HUES64 (cell line): ENCODE results near the gene RWDD1.

Source experiments
- H3K27ac ChIP-seq: 2 replicates; pipeline ENCODE4 v1.7.0; 2013; ENCODE audit warnings: low read depth, low read length, inconsistent platforms
- H3K27me3 ChIP-seq: 2 replicates; pipeline ENCODE4 v1.6.1; 2013; ENCODE audit warnings: mild to moderate bottlenecking, low read length; ENCODE audit not compliant: insufficient read depth
- H3K36me3 ChIP-seq: 2 replicates; pipeline ENCODE4 v1.6.1; 2013; ENCODE audit warnings: mild to moderate bottlenecking, low read length; ENCODE audit not compliant: insufficient read depth
- H3K4me1 ChIP-seq: 2 replicates; pipeline ENCODE4 v1.6.1; 2013; ENCODE audit warnings: mild to moderate bottlenecking, low read length, moderate library complexity; ENCODE audit not compliant: insufficient read depth
- H3K4me3 ChIP-seq: 2 replicates; pipeline ENCODE4 v1.5.1; 2013; ENCODE audit warnings: mild to moderate bottlenecking, low read length, moderate library complexity
- H3K9ac ChIP-seq: 2 replicates; pipeline ENCODE4 v1.6.1; 2013; ENCODE audit warnings: mild to moderate bottlenecking, low read depth, low read length
- H3K9me3 ChIP-seq: 2 replicates; pipeline ENCODE4 v1.6.1; 2013; ENCODE audit warnings: low read depth, low read length; ENCODE audit not compliant: insufficient read depth
- WGBS: fragments of 150-250, 120-280 bp; methylation state at CpG from one replicate; pipeline ENCODE4 v1.1.7; 2013; ENCODE audit warnings: missing lambda C conversion rate; 5-methylcytosine and 5-hydroxymethylcytosine counted together

The RWDD1 gene

GRCh38 chr6:116536216-116536621 lies 35.1 kb upstream of the RWDD1 start:
- Histone ChIP-seq H3K27me3 (no peaks in the 10 kb centered on the region), H3K4me1 (peaks cover 10% of the 10 kb centered on the region), H3K36me3 (no peaks in the 10 kb centered on the region), H3K9me3 (no peaks in the 10 kb centered on the region), H3K9ac (no peak overlapping the region), H3K27ac (no peak overlapping the region), H3K4me3 (no peak overlapping the region)
- WGBS, result 8% methylated on average over 4 of the region's 4 CpGs

- no peaks in the 10 kb centered on the region for H3K4me1 ChIP-seq
- no peak overlapping the region for H3K9ac ChIP-seq
- H3K27ac ChIP-seq, result no peak overlapping the region
- no peaks in the 10 kb centered on the region for H3K27me3 ChIP-seq
- H3K36me3 ChIP-seq, result no peaks in the 10 kb centered on the region
- H3K4me3 ChIP-seq, result no peak overlapping the region
- H3K9me3 ChIP-seq, result no peaks in the 10 kb centered on the region
Observed at GRCh38 chr6:116542426-116542825, 28.9 kb upstream of the RWDD1 start.

GRCh38 chr6:116543149-116543548 lies 28.2 kb upstream of the RWDD1 start:
- Histone ChIP-seq H3K27me3 (no peaks in the 10 kb centered on the region), H3K4me3 (no peak overlapping the region), H3K4me1 (no peaks in the 10 kb centered on the region), H3K27ac (no peak overlapping the region), H3K9ac (no peak overlapping the region), H3K36me3 (no peaks in the 10 kb centered on the region), H3K9me3 (no peaks in the 10 kb centered on the region)

- H3K4me1 ChIP-seq, result no peaks in the 10 kb centered on the region
- H3K9ac ChIP-seq, result no peak within 1 kb of the TSS
- H3K4me3 ChIP-seq, result no peak within 1 kb of the TSS
- no peaks in the 10 kb centered on the region for H3K9me3 ChIP-seq
- no peaks in the 10 kb centered on the region for H3K36me3 ChIP-seq
- no peak within 1 kb of the TSS for H3K27ac ChIP-seq
- H3K27me3 ChIP-seq, result no peaks in the 10 kb centered on the region
- 94% methylated on average over 3 of the region's 4 CpGs for WGBS
Observed at GRCh38 chr6:116545651-116546050, 25.7 kb upstream of the RWDD1 start, which contains the start of gene TRAPPC3L. TRAPPC3L (minus strand) TSS chr6:116545684; CDS start chr6:116545514, 170 bp downstream.

GRCh38 chr6:116547358-116547757 lies 23.9 kb upstream of the RWDD1 start:
- H3K27ac ChIP-seq, result no peak overlapping the region
- no peaks in the 10 kb centered on the region for H3K27me3 ChIP-seq
- H3K4me3 ChIP-seq, result no peak overlapping the region
- 77% methylated on average over 6 of the region's 6 CpGs for WGBS
- no peak overlapping the region; the same call in 1 of the 2 replicates for H3K9ac ChIP-seq
- no peaks in the 10 kb centered on the region for H3K9me3 ChIP-seq
- H3K4me1 ChIP-seq, result no peaks in the 10 kb centered on the region
- H3K36me3 ChIP-seq, result no peaks in the 10 kb centered on the region

- H3K36me3 ChIP-seq, result no peaks in the 10 kb centered on the region
- H3K9me3 ChIP-seq, result no peaks in the 10 kb centered on the region
- no peak overlapping the region for H3K9ac ChIP-seq
- H3K27me3 ChIP-seq, result no peaks in the 10 kb centered on the region
- 79% methylated on average over 4 of the region's 4 CpGs for WGBS
- H3K4me1 ChIP-seq, result no peaks in the 10 kb centered on the region
- no peak overlapping the region for H3K4me3 ChIP-seq
- H3K27ac ChIP-seq, result no peak overlapping the region
Observed at GRCh38 chr6:116550796-116551195, 20.5 kb upstream of the RWDD1 start.

- Histone ChIP-seq H3K9ac (no peak within 1 kb of the TSS), H3K36me3 (no peaks in the 10 kb centered on the region)
Observed at GRCh38 chr6:116553451-116553850, 17.9 kb upstream of the RWDD1 start, which contains the start of gene CALHM4. CALHM4 (plus strand) TSS chr6:116553751; CDS start chr6:116553794, 43 bp downstream.

GRCh38 chr6:116556065-116556464 lies 15.2 kb upstream of the RWDD1 start:
- H3K9me3 ChIP-seq, result no peaks in the 10 kb centered on the region
- no peak overlapping the region for H3K27ac ChIP-seq
- no peak overlapping the region for H3K9ac ChIP-seq
- no peak overlapping the region for H3K4me3 ChIP-seq
- no peaks in the 10 kb centered on the region for H3K27me3 ChIP-seq
- no peaks in the 10 kb centered on the region for H3K4me1 ChIP-seq
- WGBS, result 86% methylated on average over 1 of the region's 1 CpG
- H3K36me3 ChIP-seq, result no peaks in the 10 kb centered on the region

More at GRCh38 chr6:116553451-116553850, 17.9 kb upstream of the RWDD1 start, which contains the start of gene CALHM4:
- Histone ChIP-seq H3K27ac (no peak within 1 kb of the TSS), H3K4me1 (no peaks in the 10 kb centered on the region), H3K9me3 (no peaks in the 10 kb centered on the region), H3K4me3 (no peak within 1 kb of the TSS), H3K27me3 (no peaks in the 10 kb centered on the region)

GRCh38 chr6:116556814-116557415 lies 14.4 kb upstream of the RWDD1 start:
- Histone ChIP-seq H3K27me3 (no peaks in the 10 kb centered on the region), H3K36me3 (no peaks in the 10 kb centered on the region), H3K27ac (no peak overlapping the region), H3K4me3 (no peak overlapping the region), H3K9ac (no peak overlapping the region), H3K9me3 (no peaks in the 10 kb centered on the region), H3K4me1 (no peaks in the 10 kb centered on the region)
- 88% methylated on average over 5 of the region's 5 CpGs for WGBS

- H3K9ac ChIP-seq, result no peak overlapping the region
- H3K36me3 ChIP-seq, result no peaks in the 10 kb centered on the region
- no peak overlapping the region for H3K4me3 ChIP-seq
- WGBS, result 83% methylated on average over 5 of the region's 5 CpGs
- H3K9me3 ChIP-seq, result no peaks in the 10 kb centered on the region
- no peaks in the 10 kb centered on the region for H3K4me1 ChIP-seq
- no peak overlapping the region for H3K27ac ChIP-seq
- no peaks in the 10 kb centered on the region for H3K27me3 ChIP-seq
Observed at GRCh38 chr6:116557893-116558292, 13.4 kb upstream of the RWDD1 start.

- no peaks in the 10 kb centered on the region for H3K4me1 ChIP-seq
- H3K9ac ChIP-seq, result no peak overlapping the region
- H3K36me3 ChIP-seq, result no peaks in the 10 kb centered on the region
- no peaks in the 10 kb centered on the region for H3K27me3 ChIP-seq
- H3K27ac ChIP-seq, result no peak overlapping the region
- no peaks in the 10 kb centered on the region for H3K9me3 ChIP-seq
- H3K4me3 ChIP-seq, result no peak overlapping the region
- WGBS, result 100% methylated on average over 1 of the region's 2 CpGs
Observed at GRCh38 chr6:116560130-116560529, 11.2 kb upstream of the RWDD1 start.
